ENCODE measurements around the gene TADA1.

The TADA1 gene

DNA sequence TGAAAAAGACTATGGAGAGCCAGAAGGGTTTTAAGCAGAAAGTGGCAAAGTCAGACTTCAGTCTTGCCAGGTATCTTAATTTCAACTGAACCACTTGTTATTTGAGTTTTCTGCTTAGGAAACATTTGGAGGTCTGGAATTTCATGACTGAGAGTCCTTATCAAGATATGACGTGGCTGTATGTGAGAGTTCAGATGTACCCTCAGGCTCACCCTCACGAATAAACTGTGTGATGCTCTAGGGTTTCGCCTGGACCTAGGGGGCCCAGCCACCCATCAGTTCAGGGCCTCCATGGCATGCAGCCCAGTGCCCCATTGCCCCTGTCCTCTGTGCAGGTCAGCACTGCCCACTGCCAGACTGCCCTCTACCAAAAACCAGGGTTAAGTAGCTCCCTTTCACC is 30.6 kb upstream of the TADA1 start:
- TF ChIP-seq ZFX (IDR thresholded peaks at IDR 0.05; ENCODE audit: borderline replicate concordance), result no peak
- TF ChIP-seq CTCF (IDR thresholded peaks at IDR 0.05), result no peak
- H3K27ac ChIP-seq, result no peak overlapping the region

DNA sequence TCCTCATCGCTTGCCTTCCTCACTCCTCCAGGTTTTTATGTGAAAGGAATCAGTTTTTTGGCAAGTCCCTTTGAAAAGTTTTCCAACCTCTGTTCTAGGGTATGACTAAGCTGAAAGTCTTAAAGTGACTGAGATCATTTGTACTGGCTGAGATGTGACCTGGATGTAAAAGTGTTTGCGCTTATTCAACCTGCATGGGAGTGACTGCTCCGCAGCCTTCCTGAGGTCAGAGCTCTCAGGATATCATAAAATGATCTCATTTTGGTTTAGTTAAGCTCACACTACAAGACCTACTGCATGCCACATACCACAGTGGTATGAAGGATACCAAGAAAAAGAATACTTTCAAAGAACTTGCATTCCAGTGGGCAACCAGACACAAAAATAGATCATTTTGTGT is 29.8 kb upstream of the TADA1 start:
- no peak overlapping the region for H3K27ac ChIP-seq
- TF ChIP-seq ZFX (IDR thresholded peaks at IDR 0.05; ENCODE audit: borderline replicate concordance) (no peak), CTCF (IDR thresholded peaks at IDR 0.05) (no peak)

- no peak for TF ChIP-seq CTCF (IDR thresholded peaks at IDR 0.05)
- no peak for TF ChIP-seq ZFX (IDR thresholded peaks at IDR 0.05; ENCODE audit: borderline replicate concordance)
- H3K27ac ChIP-seq, result no peak overlapping the region
These were observed 29.1 kb upstream of the TADA1 start for GRCh38 chr1:166905136-166905535.

DNA sequence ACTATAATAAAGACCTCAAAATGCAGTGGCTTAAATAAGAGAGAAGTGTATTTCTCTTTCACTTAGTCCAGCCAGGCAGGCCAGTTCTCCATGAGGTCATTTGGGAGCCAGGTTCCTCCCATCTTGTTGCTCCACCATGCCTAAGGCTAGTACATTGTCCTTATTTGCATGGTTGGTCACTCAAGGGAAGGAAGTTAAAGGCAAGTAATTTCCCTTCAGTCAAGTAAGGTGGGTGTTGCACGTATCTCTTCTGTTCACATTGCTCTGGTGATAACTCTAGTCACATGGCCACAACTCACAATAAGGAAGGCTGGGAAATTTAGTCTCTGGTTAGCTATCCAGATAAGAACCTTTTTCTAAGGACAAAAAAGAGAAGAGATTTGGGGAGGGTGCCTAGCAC is 27.2 kb upstream of the TADA1 start:
- TF ChIP-seq ZFX (IDR thresholded peaks at IDR 0.05; ENCODE audit: borderline replicate concordance) (no peak), CTCF (IDR thresholded peaks at IDR 0.05) (no peak)
- H3K27ac ChIP-seq, result no peak overlapping the region

DNA sequence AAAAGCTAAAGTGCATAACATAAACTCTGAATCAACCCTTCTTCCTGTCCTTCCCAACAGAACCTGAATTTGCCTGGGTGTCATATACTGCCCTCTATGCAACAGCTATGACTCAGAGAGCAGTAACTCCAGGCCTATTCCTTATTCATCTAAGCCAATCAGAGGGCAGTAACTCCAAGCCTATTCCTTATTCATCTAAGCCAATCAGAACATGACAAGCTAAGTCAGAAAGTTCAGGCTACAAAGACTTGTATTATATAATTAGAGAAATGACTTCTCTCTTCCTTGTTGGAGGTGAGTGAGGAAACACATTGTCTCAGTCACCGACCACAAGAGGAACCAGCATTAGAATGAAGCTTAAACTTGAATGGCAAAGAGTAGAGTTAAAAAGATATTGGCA is 26.2 kb upstream of the TADA1 start:
- H3K27ac ChIP-seq, result no peak overlapping the region
- TF ChIP-seq CTCF (IDR thresholded peaks at IDR 0.05) (no peak), ZFX (IDR thresholded peaks at IDR 0.05; ENCODE audit: borderline replicate concordance) (no peak)

GRCh38 chr1:166900987-166901386 is 24.9 kb upstream of the TADA1 start:
- no peak overlapping the region for H3K27ac ChIP-seq
- TF ChIP-seq CTCF (IDR thresholded peaks at IDR 0.05) (no peak), ZFX (IDR thresholded peaks at IDR 0.05; ENCODE audit: borderline replicate concordance) (no peak)

GRCh38 chr1:166899769-166900168 is 23.7 kb upstream of the TADA1 start:
- no peak overlapping the region for H3K27ac ChIP-seq
- TF ChIP-seq ZFX (IDR thresholded peaks at IDR 0.05; ENCODE audit: borderline replicate concordance) (no peak), CTCF (IDR thresholded peaks at IDR 0.05) (no peak)

Data from 22Rv1 (cell line).